Measurements from ENCODE around the gene LYPLAL1.

The LYPLAL1 gene

GRCh38 chr1:219201656-219202055 lies 28.0 kb downstream of the LYPLAL1 start:
- TF ChIP-seq CTCF (IDR thresholded peaks at IDR 0.05; ENCODE audit: low read depth, low read length), result no peak
- TF ChIP-seq POLR2A (IDR thresholded peaks at IDR 0.05; ENCODE audit: extremely low read depth, insufficient read length), result no peak
- no peak for TF ChIP-seq MYC (IDR thresholded peaks at IDR 0.05; ENCODE audit: low read depth, low read length)
- TF ChIP-seq, protein P1, sequence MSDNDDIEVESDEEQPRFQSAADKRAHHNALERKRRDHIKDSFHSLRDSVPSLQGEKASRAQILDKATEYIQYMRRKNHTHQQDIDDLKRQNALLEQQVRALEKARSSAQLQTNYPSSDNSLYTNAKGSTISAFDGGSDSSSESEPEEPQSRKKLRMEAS (IDR thresholded peaks at IDR 0.05; ENCODE audit: low read depth, low read length), result no peak
- no peak for DNase-seq (ENCODE audit: low read depth)
- no peak overlapping the region for H3K4me3 ChIP-seq (ENCODE audit: low read depth, low read length)

GRCh38 chr1:219202567-219202966 lies 28.9 kb downstream of the LYPLAL1 start:
- no peak for DNase-seq (ENCODE audit: low read depth)
- TF ChIP-seq MYC (IDR thresholded peaks at IDR 0.05; ENCODE audit: low read depth, low read length) (no peak), CTCF (IDR thresholded peaks at IDR 0.05; ENCODE audit: low read depth, low read length) (no peak), POLR2A (IDR thresholded peaks at IDR 0.05; ENCODE audit: extremely low read depth, insufficient read length) (no peak)
- TF ChIP-seq, protein P1 (IDR thresholded peaks at IDR 0.05; ENCODE audit: low read depth, low read length), result no peak
- H3K4me3 ChIP-seq (ENCODE audit: low read depth, low read length), result no peak overlapping the region

- TF ChIP-seq CTCF (IDR thresholded peaks at IDR 0.05; ENCODE audit: low read depth, low read length), result no peak
- no peak for TF ChIP-seq MYC (IDR thresholded peaks at IDR 0.05; ENCODE audit: low read depth, low read length)
- no peak for TF ChIP-seq POLR2A (IDR thresholded peaks at IDR 0.05; ENCODE audit: extremely low read depth, insufficient read length)
- TF ChIP-seq, protein P1 (IDR thresholded peaks at IDR 0.05; ENCODE audit: low read depth, low read length), result no peak
- DNase-seq (ENCODE audit: low read depth), result no peak
- H3K4me3 ChIP-seq (ENCODE audit: low read depth, low read length), result no peak overlapping the region
These were observed 32.7 kb downstream of the LYPLAL1 start for GRCh38 chr1:219206350-219206749.

- DNase-seq (ENCODE audit: low read depth), result no peak
- no peak overlapping the region for H3K4me3 ChIP-seq (ENCODE audit: low read depth, low read length)
- no peak for TF ChIP-seq POLR2A (IDR thresholded peaks at IDR 0.05; ENCODE audit: extremely low read depth, insufficient read length)
- no peak for TF ChIP-seq CTCF (IDR thresholded peaks at IDR 0.05; ENCODE audit: low read depth, low read length)
- TF ChIP-seq, protein P1 (IDR thresholded peaks at IDR 0.05; ENCODE audit: low read depth, low read length), result no peak
- no peak for TF ChIP-seq MYC (IDR thresholded peaks at IDR 0.05; ENCODE audit: low read depth, low read length)
These were observed 35.9 kb downstream of the LYPLAL1 start for GRCh38 chr1:219209578-219209977.

DNA sequence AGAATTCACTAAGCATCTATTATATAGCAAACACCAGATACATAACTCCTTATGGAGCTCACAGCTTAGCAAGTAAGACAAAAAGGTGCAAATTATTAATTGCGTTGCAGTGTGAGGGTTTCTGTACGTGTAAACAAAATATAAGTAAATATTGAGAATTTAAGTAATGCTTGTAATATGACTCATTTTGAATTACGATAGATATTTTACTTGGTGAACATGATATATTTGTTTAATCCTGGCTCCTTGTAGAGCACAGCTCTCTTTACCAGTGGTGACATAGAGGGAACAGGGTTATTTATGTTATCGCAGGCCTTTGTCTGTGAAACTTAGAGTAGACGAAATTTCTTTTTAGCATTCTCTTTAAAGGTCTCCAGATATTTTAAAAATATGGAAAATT lies 36.4 kb downstream of the LYPLAL1 start:
- TF ChIP-seq MYC (IDR thresholded peaks at IDR 0.05; ENCODE audit: low read depth, low read length) (no peak), POLR2A (IDR thresholded peaks at IDR 0.05; ENCODE audit: extremely low read depth, insufficient read length) (no peak), CTCF (IDR thresholded peaks at IDR 0.05; ENCODE audit: low read depth, low read length) (no peak)
- TF ChIP-seq, protein P1 (IDR thresholded peaks at IDR 0.05; ENCODE audit: low read depth, low read length), result no peak
- DNase-seq (ENCODE audit: low read depth), result no peak
- no peak overlapping the region for H3K4me3 ChIP-seq (ENCODE audit: low read depth, low read length)

- no peak for DNase-seq (ENCODE audit: low read depth)
- TF ChIP-seq POLR2A (IDR thresholded peaks at IDR 0.05; ENCODE audit: extremely low read depth, insufficient read length) (no peak), MYC (IDR thresholded peaks at IDR 0.05; ENCODE audit: low read depth, low read length) (no peak), CTCF (IDR thresholded peaks at IDR 0.05; ENCODE audit: low read depth, low read length) (no peak)
- TF ChIP-seq, protein P1 (IDR thresholded peaks at IDR 0.05; ENCODE audit: low read depth, low read length), result no peak
- no peak overlapping the region for H3K4me3 ChIP-seq (ENCODE audit: low read depth, low read length)
These were observed 41.8 kb downstream of the LYPLAL1 start for GRCh38 chr1:219215477-219215876.

Data from NB4 (cell line).